ENCODE measurements around the gene IGF2BP1. TPM values are rescaled to one million over a fixed set of nuclear protein-coding genes. Genes with fewer than 3 reads are reported as not detected.

Gene IGF2BP1
- total RNA-seq, 4 donors from 2014 or later, result 0.19 to 4.4 TPM; not detected in 2

DNA sequence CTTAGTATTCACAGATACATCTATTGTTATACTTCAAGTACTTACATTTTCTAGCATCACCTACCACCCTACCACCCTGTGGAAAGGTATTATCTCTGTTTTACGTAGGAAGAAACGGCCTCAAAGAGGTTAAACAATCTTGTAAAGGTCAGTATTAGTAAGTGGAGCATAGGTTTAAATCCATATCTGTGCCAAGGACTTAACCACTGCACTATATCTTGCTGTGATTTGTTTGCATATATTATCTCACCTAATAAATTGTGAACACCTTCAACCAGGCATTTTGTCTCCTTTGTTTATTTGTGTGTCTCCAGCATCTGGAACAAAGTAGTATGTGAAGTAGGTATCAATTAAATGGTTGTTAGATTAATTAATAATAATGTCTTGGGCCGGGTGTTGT lies 27.3 kb downstream of the IGF2BP1 start:
- TF ChIP-seq, protein P1, sequence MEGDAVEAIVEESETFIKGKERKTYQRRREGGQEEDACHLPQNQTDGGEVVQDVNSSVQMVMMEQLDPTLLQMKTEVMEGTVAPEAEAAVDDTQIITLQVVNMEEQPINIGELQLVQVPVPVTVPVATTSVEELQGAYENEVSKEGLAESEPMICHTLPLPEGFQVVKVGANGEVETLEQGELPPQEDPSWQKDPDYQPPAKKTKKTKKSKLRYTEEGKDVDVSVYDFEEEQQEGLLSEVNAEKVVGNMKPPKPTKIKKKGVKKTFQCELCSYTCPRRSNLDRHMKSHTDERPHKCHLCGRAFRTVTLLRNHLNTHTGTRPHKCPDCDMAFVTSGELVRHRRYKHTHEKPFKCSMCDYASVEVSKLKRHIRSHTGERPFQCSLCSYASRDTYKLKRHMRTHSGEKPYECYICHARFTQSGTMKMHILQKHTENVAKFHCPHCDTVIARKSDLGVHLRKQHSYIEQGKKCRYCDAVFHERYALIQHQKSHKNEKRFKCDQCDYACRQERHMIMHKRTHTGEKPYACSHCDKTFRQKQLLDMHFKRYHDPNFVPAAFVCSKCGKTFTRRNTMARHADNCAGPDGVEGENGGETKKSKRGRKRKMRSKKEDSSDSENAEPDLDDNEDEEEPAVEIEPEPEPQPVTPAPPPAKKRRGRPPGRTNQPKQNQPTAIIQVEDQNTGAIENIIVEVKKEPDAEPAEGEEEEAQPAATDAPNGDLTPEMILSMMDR (IDR thresholded peaks at IDR 0.05; ENCODE audit: low read depth), result no peak

DNA sequence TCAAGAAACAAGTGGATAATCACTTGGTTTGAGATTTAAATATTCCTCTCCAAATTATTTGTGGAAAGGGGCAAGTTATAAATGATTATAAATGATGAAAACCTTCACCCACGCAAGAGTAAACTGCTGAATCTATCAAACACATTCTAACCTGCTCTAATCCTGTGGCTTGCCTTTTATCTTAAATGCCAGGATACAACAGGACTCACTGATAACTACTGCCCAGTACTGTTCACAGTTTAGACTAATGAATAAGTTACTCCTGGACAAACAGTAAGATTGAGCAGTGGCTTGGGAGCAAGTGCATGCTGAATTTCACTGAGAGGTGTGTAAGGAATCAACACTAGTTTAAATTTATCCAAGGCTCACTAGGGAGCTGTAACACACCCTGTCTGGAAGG lies 31.1 kb downstream of the IGF2BP1 start:
- TF ChIP-seq, protein P1 (IDR thresholded peaks at IDR 0.05; ENCODE audit: low read depth), result no peak

DNA sequence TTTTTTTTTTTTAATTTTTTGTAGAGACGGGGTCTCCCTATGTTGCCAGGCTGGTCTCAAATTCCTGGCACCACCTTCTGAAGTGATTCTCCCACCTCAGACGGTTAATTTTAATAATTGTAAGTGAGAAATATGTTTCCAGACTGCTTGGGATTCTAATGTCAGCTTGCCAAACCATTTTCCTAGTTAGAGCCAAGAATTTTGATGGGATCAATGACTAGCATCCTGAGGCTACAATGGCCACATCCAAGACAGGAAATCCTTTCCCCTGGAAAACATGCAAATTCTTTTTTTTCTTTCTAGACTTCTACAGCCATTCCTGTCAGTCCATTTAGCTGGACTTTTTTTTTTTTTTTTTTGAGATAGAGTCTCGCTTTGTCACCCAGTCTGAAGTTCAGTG lies 32.6 kb downstream of the IGF2BP1 start:
- TF ChIP-seq, protein P1 (IDR thresholded peaks at IDR 0.05; ENCODE audit: low read depth), result no peak

DNA sequence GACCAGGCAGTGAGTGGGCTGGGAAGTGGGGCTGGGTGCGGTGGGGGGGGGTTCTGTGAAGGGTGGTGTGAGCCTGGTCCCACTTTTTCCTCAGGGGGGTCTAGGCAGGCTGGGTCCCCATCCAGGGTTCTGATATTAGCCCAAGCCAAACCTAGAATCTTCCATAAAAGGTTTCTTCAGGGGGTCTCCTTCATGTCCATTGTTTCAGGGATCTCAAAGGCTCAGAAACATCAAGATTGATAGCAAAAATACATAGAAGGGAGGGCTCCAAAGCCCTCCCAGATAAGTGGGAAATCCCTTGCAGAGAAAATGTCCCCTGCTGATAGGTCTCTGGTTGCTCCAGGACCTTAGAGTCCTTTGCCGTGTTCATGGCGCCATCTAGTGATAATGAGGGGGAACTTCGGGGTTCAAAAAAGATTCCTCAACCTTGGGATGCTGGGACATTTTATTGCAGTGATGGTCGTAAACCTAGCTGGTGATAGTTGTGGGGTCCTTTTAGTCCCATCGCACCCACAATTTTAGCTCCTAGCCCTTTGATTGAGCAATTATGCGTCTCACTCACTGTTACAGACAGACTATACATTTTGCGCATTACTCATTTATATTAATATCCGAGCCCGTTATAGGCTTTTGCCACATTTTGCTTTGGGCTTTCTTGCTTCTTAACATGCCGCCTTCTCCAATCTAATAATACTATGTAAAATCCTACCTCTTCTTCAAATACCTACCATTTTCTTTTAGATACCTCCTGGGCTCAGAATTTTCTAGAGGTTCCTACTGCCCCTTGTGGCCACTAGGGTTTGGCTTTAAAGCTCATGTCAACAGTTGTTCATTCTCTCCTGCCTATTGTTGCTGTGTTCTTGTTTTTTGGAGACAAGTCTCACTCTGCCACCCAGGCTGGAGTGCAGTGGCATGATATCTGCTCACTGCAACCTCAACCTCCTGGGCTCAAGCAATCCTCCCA lies 35.1 kb downstream of the IGF2BP1 start:
- TF ChIP-seq, protein P1 (IDR thresholded peaks at IDR 0.05; ENCODE audit: low read depth), result no peak

DNA sequence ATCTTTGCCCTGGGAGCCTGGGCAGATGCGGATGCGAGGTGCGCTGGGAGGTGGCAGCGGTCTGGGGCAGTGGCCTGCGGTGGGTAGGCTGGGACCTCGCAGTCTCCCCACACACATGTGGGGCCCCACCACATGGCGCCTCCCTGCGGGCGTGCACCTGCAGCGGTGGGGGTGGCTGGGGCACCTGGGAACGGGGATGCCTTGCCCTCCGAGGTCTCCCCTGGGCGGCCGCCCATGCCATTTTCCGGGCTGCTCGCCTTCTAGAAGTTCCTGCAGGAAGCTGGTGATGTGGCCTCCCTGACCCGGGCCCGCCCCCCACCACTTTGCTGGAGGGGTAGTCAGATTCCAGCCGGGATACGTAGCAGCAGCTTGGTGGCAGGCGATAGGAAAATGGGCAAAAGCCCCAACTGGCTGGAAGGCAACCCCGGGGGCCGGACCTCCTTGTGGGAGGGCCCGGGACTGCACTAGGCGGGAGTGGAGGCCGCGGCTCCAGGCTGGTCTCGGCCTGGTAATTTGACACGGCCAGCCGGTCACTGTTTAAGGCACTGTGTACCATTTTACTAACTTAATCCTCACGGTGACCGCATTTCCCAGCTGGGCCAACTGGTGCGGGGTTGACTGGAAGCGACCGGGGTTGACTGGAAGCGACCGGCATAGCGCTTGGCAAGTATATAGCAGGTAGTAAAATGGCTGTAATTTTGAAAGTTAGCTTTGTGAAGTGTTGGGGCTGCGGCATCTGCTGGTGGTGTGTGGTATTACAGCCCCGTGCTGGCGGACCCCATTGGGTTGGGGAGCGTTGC lies 38.5 kb downstream of the IGF2BP1 start:
- TF ChIP-seq, protein P1 (IDR thresholded peaks at IDR 0.05; ENCODE audit: low read depth), result no peak

DNA sequence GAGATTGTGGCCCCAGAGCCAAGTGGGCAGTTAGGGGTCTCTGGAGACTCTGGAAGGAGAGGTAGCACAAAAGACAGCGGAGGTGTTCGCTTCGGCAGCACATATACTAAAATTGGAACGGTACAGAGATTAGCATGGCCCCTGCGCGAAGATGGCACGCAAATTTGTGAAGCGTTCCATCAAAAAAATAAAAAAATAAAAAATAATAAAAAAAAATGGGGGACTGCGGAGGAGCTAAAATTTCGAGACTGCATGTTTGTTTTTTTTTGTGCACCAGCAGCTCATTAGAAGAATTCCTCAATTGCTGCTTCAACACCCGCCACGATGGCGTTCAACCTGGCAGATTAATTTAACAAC lies 39.1 kb downstream of the IGF2BP1 start:
- TF ChIP-seq, protein P1 (IDR thresholded peaks at IDR 0.05; ENCODE audit: low read depth), result no peak

DNA sequence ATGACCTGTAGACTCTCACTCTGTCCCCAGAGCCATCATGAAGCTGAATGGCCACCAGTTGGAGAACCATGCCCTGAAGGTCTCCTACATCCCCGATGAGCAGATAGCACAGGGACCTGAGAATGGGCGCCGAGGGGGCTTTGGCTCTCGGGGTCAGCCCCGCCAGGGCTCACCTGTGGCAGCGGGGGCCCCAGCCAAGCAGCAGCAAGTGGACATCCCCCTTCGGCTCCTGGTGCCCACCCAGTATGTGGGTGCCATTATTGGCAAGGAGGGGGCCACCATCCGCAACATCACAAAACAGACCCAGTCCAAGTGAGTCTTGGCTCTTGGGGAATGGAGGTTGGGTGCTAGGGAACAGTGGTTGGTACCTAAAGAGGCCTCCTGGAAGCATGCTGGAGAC lies 41.0 kb downstream of the IGF2BP1 start:
- TF ChIP-seq, protein P1 (IDR thresholded peaks at IDR 0.05; ENCODE audit: low read depth), result no peak
